ENCODE results near the gene MARCHF2. TPM values are rescaled to one million over a fixed set of nuclear protein-coding genes. Genes with fewer than 3 reads are reported as not detected.
"Not testable (repeated sequence)": the region's sequence is repeated elsewhere in the genome, so short reads cannot be mapped to it uniquely, and the experiment has no call there.

MARCHF2 gene
- total and polyA plus RNA-seq, 7 experiments from 2014 or later, result 18.0 to 42.1 (median 23.4) TPM

- intact Hi-C loops (cut with micrococcal nuclease), result no loop called here
- Mint-ChIP-seq H3K4me3 (no peak overlapping the region), H3K27me3 (no peaks in the 10 kb centered on the region), H3K9me3 (peaks cover 0 to 1% (median 0%) of the 10 kb centered on the region in 11 donors), H3K36me3 (peaks cover 0 to 16% (median 4%) of the 10 kb centered on the region in 5 donors), H3K27ac (no peak overlapping the region), H3K4me1 (peaks cover 0 to 4% (median 0%) of the 10 kb centered on the region in 7 donors)
- no peaks in the 10 kb centered on the region for H3K4me1 ChIP-seq (ENCODE audit: control insufficient read depth in 2 of 2, insufficient read depth in 2 of 2, low read length in 2 of 2)
- no peak overlapping the region for H3K27ac ChIP-seq (ENCODE audit: low read depth, low read length)
- H3K9me3 ChIP-seq (ENCODE audit: control insufficient read depth in 2 of 3, low read length in 3 of 3), result no peaks in the 10 kb centered on the region
- no peaks in the 10 kb centered on the region for H3K27me3 ChIP-seq (ENCODE audit: control insufficient read depth in 2 of 2, insufficient read depth in 2 of 2, low read length in 2 of 2)
- no peak for DNase-seq
- H3K36me3 ChIP-seq (ENCODE audit: control insufficient read depth in 2 of 3, insufficient read depth in 3 of 3, low read length in 3 of 3), result peaks cover 0 to 15% (median 5%) of the 10 kb centered on the region in 3 experiments
- ATAC-seq, result no peak
- H3K4me3 ChIP-seq (ENCODE audit: low read length), result no peak overlapping the region
- ChIA-PET POLR2A (no interaction called here), CTCF (no interaction called here)
Observed at GRCh38 chr19:8421484-8422461, 8.7 kb downstream of the MARCHF2 start.

DNA sequence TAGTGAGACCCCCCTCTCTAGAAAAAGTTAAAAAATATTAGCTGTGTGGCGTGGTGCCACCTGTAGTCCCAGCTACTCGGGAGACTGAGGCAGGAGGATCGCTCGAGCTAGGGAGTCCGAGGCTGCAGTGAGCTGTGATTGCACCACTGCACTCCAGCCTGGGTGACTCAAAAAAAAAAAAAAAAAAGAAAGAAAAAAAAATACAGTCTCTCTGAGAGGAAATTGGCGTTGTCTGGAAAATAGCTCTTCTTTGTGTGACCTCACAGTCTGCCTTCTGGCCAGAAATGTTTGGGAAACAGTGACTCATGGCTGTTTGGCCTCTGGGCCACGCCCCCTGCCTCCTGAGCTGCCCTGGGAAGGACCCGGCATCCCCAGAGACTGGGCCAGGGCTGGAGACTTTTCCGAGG, 10.7 kb downstream of the MARCHF2 start:
- H3K27ac Mint-ChIP-seq, result no peak overlapping the region
- DNase-seq, result no peak
- Histone ChIP-seq H3K27ac (ENCODE audit: low read depth, low read length) (no peak overlapping the region), H3K27me3 (ENCODE audit: control insufficient read depth in 2 of 2, insufficient read depth in 2 of 2, low read length in 2 of 2) (no peaks in the 10 kb centered on the region), H3K36me3 (ENCODE audit: control insufficient read depth in 2 of 3, insufficient read depth in 3 of 3, low read length in 3 of 3) (peaks cover 0 to 16% (median 5%) of the 10 kb centered on the region in 3 experiments), H3K9me3 (ENCODE audit: control insufficient read depth in 2 of 3, low read length in 3 of 3) (no peaks in the 10 kb centered on the region), H3K4me1 (ENCODE audit: control insufficient read depth in 2 of 2, insufficient read depth in 2 of 2, low read length in 2 of 2) (no peaks in the 10 kb centered on the region), H3K4me3 (ENCODE audit: low read length) (no peak overlapping the region)
- ChIA-PET CTCF (interaction anchor here (0.5 to 0.6 kb wide), 2 partner anchors 161 to 164 kb away, joined by 4 read pairs; no protein-coding TSS in a partner anchor), POLR2A (interaction anchor here (1.3 kb wide), 1 partner anchor 21 kb away, joined by 3 read pairs; the partner anchor contains the start of gene HNRNPM)
- peaks cover 0 to 6% (median 0%) of the 10 kb centered on the region in 7 donors for H3K4me1 Mint-ChIP-seq
- peaks cover 0 to 19% (median 4%) of the 10 kb centered on the region in 5 donors for H3K36me3 Mint-ChIP-seq
- H3K9me3 Mint-ChIP-seq, result peaks cover 0 to 1% (median 0%) of the 10 kb centered on the region in 11 donors
- intact Hi-C loops (cut with micrococcal nuclease), result no loop called here
- no peak overlapping the region for H3K4me3 Mint-ChIP-seq
- H3K27me3 Mint-ChIP-seq, result no peaks in the 10 kb centered on the region
- peak; percentile 91 for ATAC-seq

GRCh38 chr19:8425331-8425730, 12.2 kb downstream of the MARCHF2 start:
- H3K4me1 Mint-ChIP-seq; H3K9me3 ChIP-seq (ENCODE audit: control insufficient read depth in 2 of 3, low read length in 3 of 3); H3K27me3 ChIP-seq (ENCODE audit: control insufficient read depth in 2 of 2, insufficient read depth in 2 of 2, low read length in 2 of 2); H3K4me3 Mint-ChIP-seq; intact Hi-C loops (cut with micrococcal nuclease); H3K27ac ChIP-seq (ENCODE audit: low read depth, low read length); ATAC-seq; DNase-seq; H3K9me3 Mint-ChIP-seq; H3K4me3 ChIP-seq (ENCODE audit: low read length); H3K4me1 ChIP-seq (ENCODE audit: control insufficient read depth in 2 of 2, insufficient read depth in 2 of 2, low read length in 2 of 2); POLR2A ChIA-PET; H3K27ac Mint-ChIP-seq; H3K27me3 Mint-ChIP-seq: not testable (repeated sequence)
- peaks cover 0 to 19% (median 4%) of the 10 kb centered on the region in 5 donors for H3K36me3 Mint-ChIP-seq
- H3K36me3 ChIP-seq (ENCODE audit: control insufficient read depth in 2 of 3, insufficient read depth in 3 of 3, low read length in 3 of 3), result peaks cover 0 to 16% (median 5%) of the 10 kb centered on the region in 3 experiments
- CTCF ChIA-PET, result interaction anchor here (0.6 to 1.7 kb wide), 2 partner anchors 70 to 703 kb away, joined by 3 read pairs; no protein-coding TSS in a partner anchor

- Histone ChIP-seq H3K9me3 (ENCODE audit: control insufficient read depth in 2 of 3, low read length in 3 of 3) (no peaks in the 10 kb centered on the region), H3K4me1 (ENCODE audit: control insufficient read depth in 2 of 2, insufficient read depth in 2 of 2, low read length in 2 of 2) (no peaks in the 10 kb centered on the region), H3K36me3 (ENCODE audit: control insufficient read depth in 2 of 3, insufficient read depth in 3 of 3, low read length in 3 of 3) (peaks cover 0 to 25% (median 5%) of the 10 kb centered on the region in 3 experiments), H3K27ac (ENCODE audit: low read depth, low read length) (no peak overlapping the region), H3K27me3 (ENCODE audit: control insufficient read depth in 2 of 2, insufficient read depth in 2 of 2, low read length in 2 of 2) (no peaks in the 10 kb centered on the region), H3K4me3 (ENCODE audit: low read length) (no peak overlapping the region)
- intact Hi-C loops (cut with micrococcal nuclease), result no loop called here
- ATAC-seq (no peak), DNase-seq (no peak)
- Mint-ChIP-seq H3K4me1 (peaks cover 0 to 6% (median 0%) of the 10 kb centered on the region in 7 donors), H3K27ac (no peak overlapping the region), H3K27me3 (no peaks in the 10 kb centered on the region), H3K9me3 (peaks cover 0 to 1% (median 0%) of the 10 kb centered on the region in 11 donors), H3K4me3 (no peak overlapping the region), H3K36me3 (peaks cover 0 to 24% (median 4%) of the 10 kb centered on the region in 5 donors)
- POLR2A ChIA-PET, result no interaction called here
- CTCF ChIA-PET, result interaction anchor here (1.7 kb wide), 1 partner anchor 71 kb away, joined by 3 read pairs; no protein-coding TSS in a partner anchor
Observed at GRCh38 chr19:8426283-8426682, 13.2 kb downstream of the MARCHF2 start.

- DNase-seq, result no peak
- Histone ChIP-seq H3K4me1 (ENCODE audit: control insufficient read depth in 2 of 2, insufficient read depth in 2 of 2, low read length in 2 of 2) (no peaks in the 10 kb centered on the region), H3K9me3 (ENCODE audit: control insufficient read depth in 2 of 3, low read length in 3 of 3) (no peaks in the 10 kb centered on the region), H3K27ac (ENCODE audit: low read depth, low read length) (no peak overlapping the region), H3K36me3 (ENCODE audit: control insufficient read depth in 2 of 3, insufficient read depth in 3 of 3, low read length in 3 of 3) (peaks cover 0 to 20% (median 0%) of the 10 kb centered on the region in 3 experiments), H3K27me3 (ENCODE audit: control insufficient read depth in 2 of 2, insufficient read depth in 2 of 2, low read length in 2 of 2) (no peaks in the 10 kb centered on the region), H3K4me3 (ENCODE audit: low read length) (no peak overlapping the region)
- Mint-ChIP-seq H3K4me3 (no peak overlapping the region), H3K4me1 (peaks cover 0 to 2% (median 0%) of the 10 kb centered on the region in 7 donors), H3K9me3 (no peaks in the 10 kb centered on the region), H3K36me3 (peaks cover 0 to 18% (median 4%) of the 10 kb centered on the region in 5 donors), H3K27me3 (no peaks in the 10 kb centered on the region), H3K27ac (peak overlapping the region in 1 of 9 donors; percentile 19)
- no peak for ATAC-seq
- ChIA-PET POLR2A (no interaction called here), CTCF (no interaction called here)
- intact Hi-C loops (cut with micrococcal nuclease), result no loop called here
Observed at GRCh38 chr19:8429044-8429443, 15.9 kb downstream of the MARCHF2 start.

GRCh38 chr19:8429826-8430225, 16.7 kb downstream of the MARCHF2 start:
- no peaks in the 10 kb centered on the region for H3K4me1 ChIP-seq (ENCODE audit: control insufficient read depth in 2 of 2, insufficient read depth in 2 of 2, low read length in 2 of 2)
- DNase-seq (no peak), ATAC-seq (no peak)
- POLR2A ChIA-PET, result no interaction called here
- peaks cover 0 to 18% (median 4%) of the 10 kb centered on the region in 5 donors for H3K36me3 Mint-ChIP-seq
- H3K4me1 Mint-ChIP-seq, result peaks cover 0 to 2% (median 0%) of the 10 kb centered on the region in 7 donors
- H3K36me3 ChIP-seq (ENCODE audit: control insufficient read depth in 2 of 3, insufficient read depth in 3 of 3, low read length in 3 of 3), result peaks cover 0 to 20% (median 0%) of the 10 kb centered on the region in 3 experiments
- no peak overlapping the region for H3K27ac Mint-ChIP-seq
- intact Hi-C loops (cut with micrococcal nuclease), result no loop called here
- no peak overlapping the region for H3K4me3 ChIP-seq (ENCODE audit: low read length)
- no peaks in the 10 kb centered on the region for H3K9me3 ChIP-seq (ENCODE audit: control insufficient read depth in 2 of 3, low read length in 3 of 3)
- no peak overlapping the region for H3K4me3 Mint-ChIP-seq
- CTCF ChIA-PET, result no interaction called here
- no peaks in the 10 kb centered on the region for H3K9me3 Mint-ChIP-seq
- no peak overlapping the region for H3K27ac ChIP-seq (ENCODE audit: low read depth, low read length)
- H3K27me3 ChIP-seq (ENCODE audit: control insufficient read depth in 2 of 2, insufficient read depth in 2 of 2, low read length in 2 of 2), result no peaks in the 10 kb centered on the region
- H3K27me3 Mint-ChIP-seq, result no peaks in the 10 kb centered on the region
